Suprapubic skin (tissue), 4 donors: ENCODE results near the gene TFAP2B. TPM values are rescaled to one million over a fixed set of nuclear protein-coding genes. Genes with fewer than 3 reads are reported as not detected.

ENCODE experiments used
- DNase-seq, 2 donors: peaks; one replicate each; pipeline ENCODE4 v3.0.0-alpha.2; 2019; ENCODE audit warnings: low spot score in 2 of 2
- H3K27ac ChIP-seq: fragments of 200-600 bp; sonication (generic); one replicate; pipeline ENCODE4 v1.5.1; 2019
- H3K27me3 ChIP-seq: fragments of 200-600 bp; sonication (generic); one replicate; pipeline ENCODE4 v1.5.1; 2019
- H3K36me3 ChIP-seq: fragments of 200-600 bp; sonication (generic); one replicate; pipeline ENCODE4 v1.5.1; 2019
- H3K4me1 ChIP-seq: fragments of 200-600 bp; sonication (generic); one replicate; pipeline ENCODE4 v1.5.1; 2019
- H3K4me3 ChIP-seq: fragments of 200-600 bp; sonication (generic); one replicate; pipeline ENCODE4 v1.5.1; 2019; ENCODE audit warnings: mild to moderate bottlenecking
- H3K9me3 ChIP-seq: fragments of 200-600 bp; sonication (generic); one replicate; pipeline ENCODE4 v1.5.1; 2019
- CTCF ChIP-seq, 2 donors: fragments of 200-600 bp in 1 of 2; fragments of 450-650 bp in 1 of 2; sonication (generic) in 1 of 2; IDR thresholded peaks; one replicate each; pipeline ENCODE4 v1.5.1; 2016 to 2019; ENCODE audit warnings: antibody characterized with exemption in 2 of 2, mild to moderate bottlenecking in 1 of 2, moderate library complexity in 1 of 2
- EP300 ChIP-seq: sonication (generic); formaldehyde crosslinking; IDR thresholded peaks from one replicate; pipeline ENCODE4 v1.6.1; 2017; ENCODE audit warnings: antibody characterized with exemption
- POLR2A ChIP-seq, 2 donors: fragments of 450-650 bp; IDR thresholded peaks; one replicate each; pipeline ENCODE4 v1.6.1; 2017; ENCODE audit warnings: antibody characterized with exemption in 2 of 2, mild to moderate bottlenecking in 2 of 2, moderate library complexity in 2 of 2
- POLR2AphosphoS5 ChIP-seq, 3 donors: sonication (generic); formaldehyde crosslinking; IDR thresholded peaks; one replicate each; pipeline ENCODE4 v1.6.1; 2017; ENCODE audit warnings: antibody characterized with exemption in 3 of 3
- WGBS: methylation state at CpG from one replicate; pipeline ENCODE4 v1.1.5; 2018; 5-methylcytosine and 5-hydroxymethylcytosine counted together
- total RNA-seq, 4 donors: library from RNA; depleted of rRNA; stranded (reverse); fragments of >200 nt; gene quantifications; one replicate each; pipeline ENCODE4 v1.1.0, GENCODE V29; 2016

Gene TFAP2B
- total RNA-seq, 4 donors from 2014 or later = 4.3 to 9.0 (median 8.2) TPM

- peaks cover 43% of the 10 kb centered on the region for H3K27me3 ChIP-seq
- TF ChIP-seq CTCF (IDR thresholded peaks at IDR 0.05) = peak; percentile 55 to 73
- TF ChIP-seq POLR2AphosphoS5 (IDR thresholded peaks at IDR 0.05) = no peak
- peak overlapping the region; percentile 12 for H3K27ac ChIP-seq
- peaks cover 11% of the 10 kb centered on the region for H3K4me1 ChIP-seq
- DNase-seq = peak in 1 of 2 donors; percentile 81
- H3K36me3 ChIP-seq = no peaks in the 10 kb centered on the region
- H3K9me3 ChIP-seq = no peaks in the 10 kb centered on the region
- H3K4me3 ChIP-seq = peak overlapping the region; percentile 52
- WGBS = 2% methylated on average over 14 of the region's 14 CpGs
These were observed 2.5 kb upstream of the TFAP2B start for GRCh38 chr6:50816115-50816675.

GRCh38 chr6:50816947-50817645 is 1.6 kb upstream of the TFAP2B start:
- Histone ChIP-seq H3K36me3 (no peaks in the 10 kb centered on the region), H3K4me1 (peaks cover 12% of the 10 kb centered on the region), H3K9me3 (no peaks in the 10 kb centered on the region), H3K4me3 (peak overlapping the region; percentile 54), H3K27ac (peak overlapping the region; percentile 89), H3K27me3 (peaks cover 52% of the 10 kb centered on the region)
- DNase-seq = no peak
- TF ChIP-seq EP300 (no peak), POLR2A (IDR thresholded peaks at IDR 0.05) (no peak), POLR2AphosphoS5 (IDR thresholded peaks at IDR 0.05) (no peak), CTCF (IDR thresholded peaks at IDR 0.05) (no peak)
- WGBS = 13% methylated on average over 15 of the region's 15 CpGs

GRCh38 chr6:50817646-50817950 is 1.1 kb upstream of the TFAP2B start:
- H3K27me3 ChIP-seq = peaks cover 57% of the 10 kb centered on the region

GRCh38 chr6:50818020-50818419 is 651 bp upstream of the TFAP2B start:
- DNase-seq = no peak
- H3K9me3 ChIP-seq = no peaks in the 10 kb centered on the region
- peaks cover 17% of the 10 kb centered on the region for H3K4me1 ChIP-seq
- peak overlapping the region; percentile 89 for H3K27ac ChIP-seq
- H3K27me3 ChIP-seq = peaks cover 61% of the 10 kb centered on the region
- TF ChIP-seq CTCF (IDR thresholded peaks at IDR 0.05) (no peak), POLR2A (IDR thresholded peaks at IDR 0.05) (no peak), POLR2AphosphoS5 (IDR thresholded peaks at IDR 0.05) (no peak), EP300 (no peak)
- H3K36me3 ChIP-seq = no peaks in the 10 kb centered on the region
- WGBS = 10% methylated on average over 6 of the region's 6 CpGs
- H3K4me3 ChIP-seq = peak overlapping the region; percentile 54

More at GRCh38 chr6:50817646-50817950, 1.1 kb upstream of the TFAP2B start:
- no peaks in the 10 kb centered on the region for H3K36me3 ChIP-seq
- peaks cover 14% of the 10 kb centered on the region for H3K4me1 ChIP-seq
- TF ChIP-seq POLR2A (IDR thresholded peaks at IDR 0.05) (no peak), CTCF (IDR thresholded peaks at IDR 0.05) (no peak), EP300 (no peak), POLR2AphosphoS5 (IDR thresholded peaks at IDR 0.05) (no peak)
- WGBS = 24% methylated on average over 2 of the region's 2 CpGs
- H3K9me3 ChIP-seq = no peaks in the 10 kb centered on the region
- peak overlapping the region; percentile 89 for H3K27ac ChIP-seq
- H3K4me3 ChIP-seq = peak overlapping the region; percentile 54
- DNase-seq = no peak

GRCh38 chr6:50819466-50819903 is 814 bp downstream of the TFAP2B start:
- WGBS = under 1% methylated on average over 19 of the region's 45 CpGs
- Histone ChIP-seq H3K36me3 (no peaks in the 10 kb centered on the region), H3K9me3 (no peaks in the 10 kb centered on the region), H3K27me3 (peaks cover 76% of the 10 kb centered on the region), H3K27ac (peak overlapping the region; percentile 89), H3K4me3 (peak overlapping the region; percentile 54), H3K4me1 (peaks cover 18% of the 10 kb centered on the region)
- TF ChIP-seq CTCF (IDR thresholded peaks at IDR 0.05) (no peak), POLR2AphosphoS5 (IDR thresholded peaks at IDR 0.05) (no peak), POLR2A (IDR thresholded peaks at IDR 0.05) (no peak), EP300 (no peak)
- peak in 1 of 2 donors; percentile 46 for DNase-seq
